Loucy (cell line): ENCODE measurements around the gene TECPR2.

Source experiments
- H2AFZ ChIP-seq: fragments of 200-600 bp; sonication (generic); 2 replicates; pipeline ENCODE4 v1.6.0; 2016; ENCODE audit warnings: antibody characterized with exemption, mild to moderate bottlenecking, low read length, moderate library complexity
- H3F3A ChIP-seq: fragments of 200-600 bp; 2 replicates; pipeline ENCODE4 v1.6.0; 2016; ENCODE audit warnings: antibody characterized with exemption, low read depth, mild to moderate bottlenecking
- H3K27me3 ChIP-seq: fragments of 200-600 bp; sonication (generic); 2 replicates; pipeline ENCODE4 v1.6.1; 2014; ENCODE audit warnings: low read length, mild to moderate bottlenecking; ENCODE audit not compliant: insufficient read depth, poor library complexity, severe bottlenecking
- H3K36me3 ChIP-seq: fragments of 200-600 bp; sonication (generic); 2 replicates; pipeline ENCODE4 v1.6.1; 2016; ENCODE audit warnings: low read length; ENCODE audit not compliant: insufficient read depth
- H3K4me1 ChIP-seq: fragments of 200-600 bp; sonication (generic); 2 replicates; pipeline ENCODE4 v1.5.1; 2014; ENCODE audit warnings: low read length, mild to moderate bottlenecking; ENCODE audit not compliant: insufficient read depth, poor library complexity, severe bottlenecking
- H3K4me2 ChIP-seq: fragments of 200-600 bp; sonication (generic); 2 replicates; pipeline ENCODE4 v1.6.0; 2014; ENCODE audit warnings: antibody characterized with exemption, low read length, low read depth, mild to moderate bottlenecking; ENCODE audit not compliant: poor library complexity, severe bottlenecking
- H3K4me3 ChIP-seq: fragments of 200-600 bp; sonication (generic); 2 replicates; pipeline ENCODE4 v1.5.1; 2014; ENCODE audit warnings: low read length, mild to moderate bottlenecking, mixed read lengths; ENCODE audit not compliant: poor library complexity, severe bottlenecking
- H3K79me2 ChIP-seq: fragments of 200-600 bp; sonication (generic); 2 replicates; pipeline ENCODE4 v1.6.1; 2014; ENCODE audit warnings: low read length; ENCODE audit not compliant: insufficient read depth
- H3K9ac ChIP-seq: fragments of 200-600 bp; sonication (generic); 2 replicates; pipeline ENCODE4 v1.6.0; 2014; ENCODE audit warnings: mild to moderate bottlenecking, low read depth, low read length, moderate library complexity; ENCODE audit not compliant: poor library complexity, severe bottlenecking
- H3K9me2 ChIP-seq: fragments of 200-600 bp; sonication (generic); replicated peaks from 2 replicates; pipeline ENCODE4 v1.6.1; 2016; ENCODE audit warnings: low read depth, low read length, mixed read lengths
- H3K9me3 ChIP-seq: fragments of 200-600 bp; sonication (generic); 2 replicates; pipeline ENCODE4 v1.6.1; 2014; ENCODE audit warnings: mild to moderate bottlenecking, antibody characterized with exemption, low read length, low read depth; ENCODE audit not compliant: insufficient read depth
- H4K20me1 ChIP-seq: fragments of 200-600 bp; sonication (generic); 2 replicates; pipeline ENCODE4 v1.6.0; 2014; ENCODE audit warnings: antibody characterized with exemption, low read length, mild to moderate bottlenecking; ENCODE audit not compliant: insufficient read depth, poor library complexity, severe bottlenecking
- CTCF ChIP-seq: fragments of 200-600 bp; sonication (generic); conservative IDR thresholded peaks from 2 replicates; pipeline ENCODE4 v1.5.1; 2014; ENCODE audit warnings: mild to moderate bottlenecking, antibody characterized with exemption, low read length
- EZH2phosphoT487 ChIP-seq: fragments of 200-600 bp; IDR thresholded peaks from 2 replicates; pipeline ENCODE4 v1.6.1; 2018; ENCODE audit warnings: antibody characterized with exemption, mild to moderate bottlenecking, moderate library complexity, borderline replicate concordance

Gene TECPR2

DNA sequence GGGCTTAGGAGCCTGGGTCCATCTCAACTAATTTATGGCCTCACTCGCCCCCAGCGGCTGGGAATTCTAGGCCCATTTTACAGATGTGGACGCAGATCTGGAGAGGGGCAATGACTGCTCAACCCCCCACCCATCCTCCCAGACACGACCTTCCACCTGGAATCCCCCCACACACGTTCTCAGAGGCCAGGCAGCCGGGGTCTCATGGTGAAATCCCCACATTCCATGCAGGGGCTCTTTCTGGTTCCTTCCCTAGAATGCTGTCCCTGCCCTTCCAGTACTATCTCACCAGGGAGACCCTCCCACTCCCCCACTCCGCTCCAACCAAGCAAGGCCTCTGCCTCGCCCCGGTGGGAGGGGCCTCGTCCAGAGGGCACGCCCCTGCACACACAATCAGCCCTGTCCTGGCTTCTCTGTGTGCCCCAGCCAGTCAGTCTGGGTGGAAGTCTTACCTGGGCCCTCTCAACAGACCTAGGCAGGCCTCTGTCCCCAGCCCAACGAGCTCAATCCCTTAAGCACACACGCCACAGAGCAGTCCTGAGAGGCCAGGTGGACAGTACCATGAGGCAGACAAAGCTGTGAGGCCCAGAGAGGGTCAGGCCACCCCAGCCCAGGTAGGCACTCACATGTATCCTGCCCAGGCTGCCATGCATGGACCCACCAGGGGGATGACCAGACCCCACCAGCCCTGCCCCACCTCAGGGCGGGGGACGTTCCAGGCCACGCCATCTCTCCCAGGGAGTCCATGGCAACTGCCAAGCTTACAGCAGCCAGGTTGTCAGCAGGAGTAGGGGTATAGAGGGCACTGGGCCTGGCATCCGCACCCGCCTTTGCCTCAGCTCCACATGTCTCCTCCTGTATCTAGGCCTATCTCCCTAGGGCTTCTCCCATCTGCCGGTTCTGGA lies 148.1 kb downstream of the TECPR2 start:
- Histone ChIP-seq H3K79me2 (no peaks in the 10 kb centered on the region), H3K27me3 (no peaks in the 10 kb centered on the region), H3K9ac (no peak overlapping the region), H3K4me1 (no peaks in the 10 kb centered on the region), H3K9me2 (no peaks in the 10 kb centered on the region), H3K9me3 (no peaks in the 10 kb centered on the region), H2AFZ (peak overlapping the region; percentile 81; the same call in 1 of the 2 replicates), H3K4me2 (peak overlapping the region; percentile 74), H3K4me3 (peak overlapping the region; percentile 69), H3F3A (no peaks in the 10 kb centered on the region), H4K20me1 (no peaks in the 10 kb centered on the region), H3K36me3 (no peaks in the 10 kb centered on the region)
- TF ChIP-seq CTCF (no peak), EZH2phosphoT487 (no peak)

DNA sequence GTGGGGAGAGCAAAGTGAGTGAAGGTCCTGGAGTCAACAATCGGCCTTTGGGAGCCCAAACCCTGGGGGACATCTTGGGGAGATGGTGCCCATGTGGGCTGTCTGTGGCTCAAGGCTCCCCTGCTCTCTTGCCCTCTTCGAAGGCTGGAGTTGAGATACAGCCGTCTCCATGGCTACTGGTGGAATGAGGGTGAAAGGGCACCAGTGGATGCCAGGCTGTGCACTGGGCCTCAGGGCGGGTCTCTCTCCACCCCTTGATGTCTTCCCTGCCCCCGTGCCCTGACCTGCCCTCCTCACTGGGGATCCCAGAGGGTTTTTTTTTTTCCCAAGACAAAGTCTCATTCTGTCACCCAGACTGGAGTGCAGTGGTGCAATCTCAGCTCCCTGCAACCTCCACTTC lies 148.8 kb downstream of the TECPR2 start:
- Histone ChIP-seq H3K9ac (no peak overlapping the region), H3K36me3 (no peaks in the 10 kb centered on the region), H3K79me2 (no peaks in the 10 kb centered on the region), H3K9me2 (no peaks in the 10 kb centered on the region), H4K20me1 (no peaks in the 10 kb centered on the region), H2AFZ (no peak overlapping the region), H3K9me3 (no peaks in the 10 kb centered on the region), H3K4me3 (no peak overlapping the region), H3K4me2 (no peak overlapping the region), H3K27me3 (no peaks in the 10 kb centered on the region), H3K4me1 (peaks cover 3% of the 10 kb centered on the region), H3F3A (no peaks in the 10 kb centered on the region)
- no peak for TF ChIP-seq EZH2phosphoT487
- no peak for TF ChIP-seq CTCF

DNA sequence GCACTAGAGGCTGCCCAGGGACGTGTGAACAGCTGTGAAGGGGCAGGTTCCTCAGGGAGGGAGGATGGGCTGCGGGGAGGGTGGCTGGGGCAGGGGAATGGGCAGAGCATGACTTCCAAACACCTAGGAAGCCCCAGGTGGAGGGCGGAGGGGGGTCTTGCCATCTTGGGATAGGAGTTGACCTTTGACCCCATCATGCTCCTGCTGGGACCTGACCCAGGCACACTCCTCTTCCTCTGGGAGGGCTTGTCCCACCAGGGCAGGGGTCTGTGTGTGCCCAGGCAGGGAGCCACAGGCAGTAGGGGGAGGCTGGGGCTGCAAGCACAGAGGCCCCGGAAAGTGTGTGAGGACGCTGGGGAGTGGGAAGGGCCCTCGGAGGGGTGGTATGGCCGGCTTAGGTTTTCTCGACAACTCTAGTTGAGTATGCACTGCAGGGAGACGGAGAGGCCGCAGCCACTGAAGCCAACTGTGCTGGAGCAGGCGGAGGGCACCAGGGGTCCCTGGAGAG lies 150.1 kb downstream of the TECPR2 start:
- H4K20me1 ChIP-seq, result no peaks in the 10 kb centered on the region
- TF ChIP-seq CTCF (no peak), EZH2phosphoT487 (no peak)
- no peak overlapping the region for H3K4me2 ChIP-seq
- H3K9me3 ChIP-seq, result no peaks in the 10 kb centered on the region
- H3K79me2 ChIP-seq, result no peaks in the 10 kb centered on the region
- no peak overlapping the region for H3K9ac ChIP-seq
- H3K4me1 ChIP-seq, result peaks cover 5% of the 10 kb centered on the region
- no peaks in the 10 kb centered on the region for H3F3A ChIP-seq
- H3K4me3 ChIP-seq, result no peak overlapping the region
- no peaks in the 10 kb centered on the region for H3K27me3 ChIP-seq
- no peaks in the 10 kb centered on the region for H3K9me2 ChIP-seq
- H3K36me3 ChIP-seq, result no peaks in the 10 kb centered on the region
- no peak overlapping the region for H2AFZ ChIP-seq
